Right forelimb (tissue), 1 donor: ENCODE measurements around the gene ACTN1.
"Not testable (repeated sequence)": the region's sequence is repeated elsewhere in the genome, so short reads cannot be mapped to it uniquely, and the experiment has no call there.

Experiments used
- DNase-seq: peaks from one replicate; pipeline ENCODE4 v3.0.0-alpha.2; 2018

The ACTN1 gene

GRCh38 chr14:68979021-68979721 is at the start of gene ACTN1:
TSS of gene ACTN1 (minus strand) at chr14:68979302. CDS start at chr14:68979056, 246 bp downstream.
- peak; percentile 91 for DNase-seq

GRCh38 chr14:69027242-69027913 is 48.3 kb upstream of the ACTN1 start:
- DNase-seq, result no peak

- no peak for DNase-seq
Measured at GRCh38 chr14:69023035-69023434, 43.9 kb upstream of the ACTN1 start.

- DNase-seq, result not testable (repeated sequence)
Measured at GRCh38 chr14:69022093-69022492, 43.0 kb upstream of the ACTN1 start.

GRCh38 chr14:69017706-69018105 is 38.6 kb upstream of the ACTN1 start:
- DNase-seq, result no peak

- DNase-seq, result no peak
Measured at GRCh38 chr14:69014829-69015259, 35.7 kb upstream of the ACTN1 start.

- DNase-seq, result peak; percentile 55
Measured at GRCh38 chr14:69013943-69014782, 35.1 kb upstream of the ACTN1 start.

- DNase-seq, result no peak
Measured at GRCh38 chr14:69012256-69012953, 33.3 kb upstream of the ACTN1 start.

- no peak for DNase-seq
Measured at GRCh38 chr14:69010648-69011047, 31.5 kb upstream of the ACTN1 start.

- DNase-seq, result no peak
Measured at GRCh38 chr14:69008421-69008884, 29.4 kb upstream of the ACTN1 start.

- DNase-seq, result no peak
Measured at GRCh38 chr14:69006346-69006745, 27.2 kb upstream of the ACTN1 start.

GRCh38 chr14:69005432-69006148 is 26.5 kb upstream of the ACTN1 start:
- no peak for DNase-seq

- DNase-seq, result no peak
Measured at GRCh38 chr14:69004731-69005431, 25.8 kb upstream of the ACTN1 start.

- DNase-seq, result no peak
Measured at GRCh38 chr14:69003626-69004025, 24.5 kb upstream of the ACTN1 start.

- no peak for DNase-seq
Measured at GRCh38 chr14:69002069-69002468, 23.0 kb upstream of the ACTN1 start.

- DNase-seq, result no peak
Measured at GRCh38 chr14:69001375-69001774, 22.3 kb upstream of the ACTN1 start.

GRCh38 chr14:68998062-68998461 is 19.0 kb upstream of the ACTN1 start:
- no peak for DNase-seq

GRCh38 chr14:68995731-68996130 is 16.6 kb upstream of the ACTN1 start:
- no peak for DNase-seq

- DNase-seq, result no peak
Measured at GRCh38 chr14:68994056-68994455, 15.0 kb upstream of the ACTN1 start.

GRCh38 chr14:68987653-68988036 is 8.5 kb upstream of the ACTN1 start:
- no peak for DNase-seq

- no peak for DNase-seq
Measured at GRCh38 chr14:68986926-68987652, 8.0 kb upstream of the ACTN1 start.
